Measurements from ENCODE around the gene LMBR1. TPM values are rescaled to one million over a fixed set of nuclear protein-coding genes. Genes with fewer than 3 reads are reported as not detected.
"Not testable (repeated sequence)": the region's sequence is repeated elsewhere in the genome, so short reads cannot be mapped to it uniquely, and the experiment has no call there.

The LMBR1 gene
- total RNA-seq, 5 donors from 2014 or later (not counting 1 experiment from before 2014, with no cell fraction given), result 79.1 to 94.8 (median 83.8) TPM

DNA sequence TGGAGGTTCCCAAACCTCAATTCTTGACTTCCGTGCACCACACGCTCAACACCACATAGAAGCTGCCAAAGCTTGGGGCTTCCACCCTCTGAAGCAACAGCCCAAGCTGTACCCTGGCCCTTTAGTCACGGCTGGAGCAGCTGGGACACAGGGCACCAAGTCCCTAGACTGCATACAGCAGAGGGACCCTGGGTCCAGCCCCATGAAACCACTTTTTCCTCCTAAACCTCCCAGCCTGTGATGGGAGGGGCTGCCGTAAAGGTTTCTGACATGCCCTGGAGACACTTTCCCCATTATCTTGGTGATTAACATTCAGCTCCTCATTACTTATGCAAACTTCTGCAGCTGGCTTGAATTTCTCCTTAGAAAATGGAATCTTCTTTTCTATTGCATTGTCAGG, 194.5 kb downstream of the LMBR1 start:
- ATAC-seq (replicated peaks in 1 of 4); CTCF ChIA-PET; H3K36me3 ChIP-seq (ENCODE audit: control insufficient read depth in 2 of 2, extremely low read depth in 1 of 2, insufficient read depth in 1 of 2, low read length in 1 of 2); H3K27ac ChIP-seq (ENCODE audit: low read length); H3K4me3 Mint-ChIP-seq; H3K27ac Mint-ChIP-seq; DNase-seq; H3K27me3 Mint-ChIP-seq; POLR2A ChIA-PET; H3K4me1 ChIP-seq (ENCODE audit: control insufficient read depth in 1 of 2, extremely low read depth in 1 of 2, insufficient read depth in 2 of 2, low read length in 2 of 2); H3K27me3 ChIP-seq (replicated peaks in 1 of 2; ENCODE audit: control insufficient read depth in 2 of 2, extremely low read depth in 1 of 2, insufficient read depth in 2 of 2, low read length in 1 of 2); H3K4me1 Mint-ChIP-seq; H3K4me3 ChIP-seq (ENCODE audit: control insufficient read depth in 1 of 2, extremely low read depth in 1 of 2, low read length in 1 of 2); H3K9me3 ChIP-seq: not testable (repeated sequence)
- Mint-ChIP-seq H3K36me3 (peaks cover 72% of the 10 kb centered on the region), H3K9me3 (peaks cover 10 to 44% (median 31%) of the 10 kb centered on the region in 3 donors)
- 96% methylated on average over 3 of the region's 4 CpGs for WGBS (ENCODE audit: insufficient coverage)

DNA sequence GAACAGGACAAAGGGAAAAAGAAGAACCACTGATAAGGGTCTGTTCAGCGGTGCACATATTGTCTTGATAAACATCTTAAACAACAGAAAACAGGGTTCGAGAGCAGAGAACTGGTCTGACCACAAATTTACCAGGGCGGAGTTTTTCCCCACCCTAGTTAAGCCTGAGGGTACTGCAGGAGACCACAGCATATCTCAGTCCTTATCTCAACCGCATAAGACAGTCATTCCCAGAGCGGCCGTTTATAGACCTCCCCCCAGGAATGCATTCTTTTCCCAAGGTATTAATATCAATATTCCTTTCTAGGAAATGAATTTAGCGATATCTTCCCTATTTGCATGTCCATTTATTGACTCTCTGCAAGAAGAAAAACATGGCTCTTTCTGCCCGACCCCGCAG, 195.7 kb downstream of the LMBR1 start:
- ATAC-seq (replicated peaks in 1 of 4); H3K4me3 ChIP-seq (ENCODE audit: control insufficient read depth in 1 of 2, extremely low read depth in 1 of 2, low read length in 1 of 2); H3K27me3 Mint-ChIP-seq; H3K9me3 ChIP-seq; H3K4me1 ChIP-seq (ENCODE audit: control insufficient read depth in 1 of 2, extremely low read depth in 1 of 2, insufficient read depth in 2 of 2, low read length in 2 of 2); DNase-seq; CTCF ChIA-PET; POLR2A ChIA-PET; H3K27ac ChIP-seq (ENCODE audit: low read length); H3K27ac Mint-ChIP-seq; H3K4me3 Mint-ChIP-seq; H3K27me3 ChIP-seq (replicated peaks in 1 of 2; ENCODE audit: control insufficient read depth in 2 of 2, extremely low read depth in 1 of 2, insufficient read depth in 2 of 2, low read length in 1 of 2); H3K36me3 ChIP-seq (ENCODE audit: control insufficient read depth in 2 of 2, extremely low read depth in 1 of 2, insufficient read depth in 1 of 2, low read length in 1 of 2): not testable (repeated sequence)
- Mint-ChIP-seq H3K4me1 (peaks cover 0 to 15% (median 0%) of the 10 kb centered on the region in 3 donors), H3K9me3 (peaks cover 17 to 39% (median 27%) of the 10 kb centered on the region in 3 donors), H3K36me3 (peaks cover 70% of the 10 kb centered on the region)
- WGBS (ENCODE audit: insufficient coverage), result 95% methylated on average over 7 of the region's 9 CpGs

DNA sequence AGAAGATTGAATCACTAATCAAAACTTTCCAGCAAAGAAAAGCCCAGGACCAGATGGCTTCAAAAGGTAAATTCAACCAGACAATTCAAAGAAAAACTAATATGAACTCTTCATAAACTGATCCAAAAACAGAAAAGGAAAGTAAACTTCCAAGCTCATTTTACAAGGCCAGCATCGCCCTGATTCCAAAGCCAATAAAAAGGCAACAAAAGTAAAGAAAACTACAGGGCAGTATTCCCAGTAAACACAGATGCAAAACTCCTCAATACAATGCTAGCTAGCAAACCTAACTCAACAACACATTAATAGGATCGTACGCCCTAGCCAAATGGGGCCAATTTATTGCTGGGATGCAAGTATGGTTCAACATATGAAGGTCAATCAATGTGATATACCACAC, 199.4 kb downstream of the LMBR1 start:
- Mint-ChIP-seq H3K27ac (no peak overlapping the region), H3K4me3 (no peak overlapping the region), H3K27me3 (no peaks in the 10 kb centered on the region), H3K4me1 (peaks cover 0 to 16% (median 0%) of the 10 kb centered on the region in 3 donors), H3K36me3 (peaks cover 51% of the 10 kb centered on the region), H3K9me3 (peaks cover 7 to 24% (median 23%) of the 10 kb centered on the region in 3 donors)
- Histone ChIP-seq H3K9me3 (no peaks in the 10 kb centered on the region), H3K27ac (ENCODE audit: low read length) (no peak overlapping the region), H3K27me3 (replicated peaks in 1 of 2; ENCODE audit: control insufficient read depth in 2 of 2, extremely low read depth in 1 of 2, insufficient read depth in 2 of 2, low read length in 1 of 2) (no peaks in the 10 kb centered on the region), H3K4me3 (ENCODE audit: control insufficient read depth in 1 of 2, extremely low read depth in 1 of 2, low read length in 1 of 2) (no peak overlapping the region), H3K4me1 (ENCODE audit: control insufficient read depth in 1 of 2, extremely low read depth in 1 of 2, insufficient read depth in 2 of 2, low read length in 2 of 2) (no peaks in the 10 kb centered on the region), H3K36me3 (ENCODE audit: control insufficient read depth in 2 of 2, extremely low read depth in 1 of 2, insufficient read depth in 1 of 2, low read length in 1 of 2) (no peaks in the 10 kb centered on the region)
- ATAC-seq (replicated peaks in 1 of 4), result no peak
- ChIA-PET POLR2A (no interaction called here), CTCF (no interaction called here)
- WGBS (ENCODE audit: insufficient coverage), result no CpG with 5 or more reads among the region's 3 CpGs
- no peak for DNase-seq

DNA sequence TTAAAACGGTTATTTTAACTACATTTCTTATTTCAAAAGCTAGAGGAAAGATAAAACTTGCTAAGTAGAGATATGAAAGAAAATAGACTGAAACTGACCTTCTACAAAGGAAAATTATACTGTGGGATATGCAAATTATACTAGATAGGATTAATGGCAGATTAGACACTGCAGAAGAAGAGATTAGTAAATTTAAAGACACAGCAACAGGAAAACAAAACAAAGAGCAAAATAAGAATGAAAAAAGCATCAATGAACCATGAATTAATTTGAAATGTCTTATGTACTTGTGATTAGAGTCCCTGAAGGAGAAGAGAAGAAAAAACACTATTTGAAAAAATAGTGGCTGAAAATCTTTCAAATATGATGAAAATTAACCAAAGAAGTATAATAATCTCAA, 200.1 kb downstream of the LMBR1 start:
- Histone ChIP-seq H3K27ac (ENCODE audit: low read length) (no peak overlapping the region), H3K4me1 (ENCODE audit: control insufficient read depth in 1 of 2, extremely low read depth in 1 of 2, insufficient read depth in 2 of 2, low read length in 2 of 2) (no peaks in the 10 kb centered on the region), H3K36me3 (ENCODE audit: control insufficient read depth in 2 of 2, extremely low read depth in 1 of 2, insufficient read depth in 1 of 2, low read length in 1 of 2) (no peaks in the 10 kb centered on the region), H3K27me3 (replicated peaks in 1 of 2; ENCODE audit: control insufficient read depth in 2 of 2, extremely low read depth in 1 of 2, insufficient read depth in 2 of 2, low read length in 1 of 2) (no peaks in the 10 kb centered on the region), H3K4me3 (ENCODE audit: control insufficient read depth in 1 of 2, extremely low read depth in 1 of 2, low read length in 1 of 2) (no peak overlapping the region), H3K9me3 (no peaks in the 10 kb centered on the region)
- H3K36me3 Mint-ChIP-seq, result peaks cover 46% of the 10 kb centered on the region
- CTCF ChIA-PET, result no interaction called here
- H3K4me3 Mint-ChIP-seq, result no peak overlapping the region
- DNase-seq, result no peak
- H3K27me3 Mint-ChIP-seq, result no peaks in the 10 kb centered on the region
- peaks cover 7 to 21% (median 18%) of the 10 kb centered on the region in 3 donors for H3K9me3 Mint-ChIP-seq
- POLR2A ChIA-PET, result no interaction called here
- H3K27ac Mint-ChIP-seq, result no peak overlapping the region
- peaks cover 0 to 16% (median 0%) of the 10 kb centered on the region in 3 donors for H3K4me1 Mint-ChIP-seq
- ATAC-seq (replicated peaks in 1 of 4), result no peak
- WGBS (ENCODE audit: insufficient coverage), result no CpG with 5 or more reads among the region's 1 CpG

DNA sequence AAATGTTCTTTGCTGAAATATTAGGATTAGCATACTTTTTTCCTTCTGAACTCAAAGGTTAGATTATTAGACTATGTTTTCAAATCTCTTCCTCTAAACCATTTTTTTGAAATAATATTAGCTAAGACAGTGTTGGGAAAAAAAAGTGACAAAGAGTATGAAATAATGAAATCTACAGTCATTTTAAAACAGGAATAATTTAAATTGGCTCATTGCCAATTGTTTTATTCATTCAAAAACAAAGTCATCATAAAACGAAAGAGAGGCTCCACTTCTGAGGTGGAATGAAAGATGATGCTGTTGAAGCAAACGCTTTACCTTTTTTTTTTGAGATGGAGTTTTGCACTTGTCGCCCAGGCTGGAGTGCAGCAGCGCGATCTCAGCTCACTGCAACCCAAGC, 201.2 kb downstream of the LMBR1 start:
- no peaks in the 10 kb centered on the region for H3K27me3 ChIP-seq (replicated peaks in 1 of 2; ENCODE audit: control insufficient read depth in 2 of 2, extremely low read depth in 1 of 2, insufficient read depth in 2 of 2, low read length in 1 of 2)
- no peaks in the 10 kb centered on the region for H3K4me1 ChIP-seq (ENCODE audit: control insufficient read depth in 1 of 2, extremely low read depth in 1 of 2, insufficient read depth in 2 of 2, low read length in 2 of 2)
- no peaks in the 10 kb centered on the region for H3K9me3 ChIP-seq
- no peak overlapping the region for H3K4me3 Mint-ChIP-seq
- H3K36me3 ChIP-seq (ENCODE audit: control insufficient read depth in 2 of 2, extremely low read depth in 1 of 2, insufficient read depth in 1 of 2, low read length in 1 of 2), result no peaks in the 10 kb centered on the region
- H3K4me3 ChIP-seq (ENCODE audit: control insufficient read depth in 1 of 2, extremely low read depth in 1 of 2, low read length in 1 of 2), result no peak overlapping the region
- WGBS (ENCODE audit: insufficient coverage), result 96% methylated on average over 4 of the region's 5 CpGs
- no peak overlapping the region for H3K27ac Mint-ChIP-seq
- H3K9me3 Mint-ChIP-seq, result peaks cover 7 to 12% (median 11%) of the 10 kb centered on the region in 3 donors
- peaks cover 0 to 16% (median 0%) of the 10 kb centered on the region in 3 donors for H3K4me1 Mint-ChIP-seq
- no peak overlapping the region for H3K27ac ChIP-seq (ENCODE audit: low read length)
- peaks cover 41% of the 10 kb centered on the region for H3K36me3 Mint-ChIP-seq
- ATAC-seq (replicated peaks in 1 of 4) (no peak), DNase-seq (no peak)
- ChIA-PET POLR2A (no interaction called here), CTCF (no interaction called here)
- H3K27me3 Mint-ChIP-seq, result no peaks in the 10 kb centered on the region

DNA sequence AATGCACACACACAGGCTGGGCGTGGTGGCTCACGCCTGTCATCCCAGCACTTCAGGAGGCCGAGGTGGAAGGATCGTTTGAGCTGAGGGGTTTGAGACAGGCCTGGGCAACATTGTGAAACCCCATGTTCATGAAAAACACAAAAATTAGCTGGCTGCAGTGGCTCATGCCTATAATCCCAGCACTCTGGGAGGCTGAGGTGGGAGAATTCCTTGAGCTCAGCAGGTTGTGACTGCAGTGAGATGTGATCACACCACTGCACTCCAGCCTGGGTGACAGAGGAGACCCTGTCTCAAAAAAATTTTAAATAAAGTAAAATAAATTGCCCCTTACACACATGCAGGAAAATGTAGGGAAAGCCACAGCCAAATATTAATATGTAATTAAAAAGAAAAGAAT, 208.3 kb downstream of the LMBR1 start:
- Mint-ChIP-seq H3K27ac (no peak overlapping the region), H3K9me3 (no peaks in the 10 kb centered on the region), H3K4me3 (no peak overlapping the region), H3K27me3 (no peaks in the 10 kb centered on the region), H3K4me1 (no peaks in the 10 kb centered on the region), H3K36me3 (peaks cover 37% of the 10 kb centered on the region)
- ChIA-PET CTCF (no interaction called here), POLR2A (no interaction called here)
- Histone ChIP-seq H3K36me3 (ENCODE audit: control insufficient read depth in 2 of 2, extremely low read depth in 1 of 2, insufficient read depth in 1 of 2, low read length in 1 of 2) (peaks cover 4 to 21% of the 10 kb centered on the region in 2 donors), H3K27me3 (replicated peaks in 1 of 2; ENCODE audit: control insufficient read depth in 2 of 2, extremely low read depth in 1 of 2, insufficient read depth in 2 of 2, low read length in 1 of 2) (no peaks in the 10 kb centered on the region), H3K4me1 (ENCODE audit: control insufficient read depth in 1 of 2, extremely low read depth in 1 of 2, insufficient read depth in 2 of 2, low read length in 2 of 2) (no peaks in the 10 kb centered on the region), H3K4me3 (ENCODE audit: control insufficient read depth in 1 of 2, extremely low read depth in 1 of 2, low read length in 1 of 2) (no peak overlapping the region), H3K27ac (ENCODE audit: low read length) (no peak overlapping the region), H3K9me3 (no peaks in the 10 kb centered on the region)
- ATAC-seq (replicated peaks in 1 of 4) (no peak), DNase-seq (no peak)
- WGBS (ENCODE audit: insufficient coverage), result 100% methylated on average over 4 of the region's 4 CpGs

DNA sequence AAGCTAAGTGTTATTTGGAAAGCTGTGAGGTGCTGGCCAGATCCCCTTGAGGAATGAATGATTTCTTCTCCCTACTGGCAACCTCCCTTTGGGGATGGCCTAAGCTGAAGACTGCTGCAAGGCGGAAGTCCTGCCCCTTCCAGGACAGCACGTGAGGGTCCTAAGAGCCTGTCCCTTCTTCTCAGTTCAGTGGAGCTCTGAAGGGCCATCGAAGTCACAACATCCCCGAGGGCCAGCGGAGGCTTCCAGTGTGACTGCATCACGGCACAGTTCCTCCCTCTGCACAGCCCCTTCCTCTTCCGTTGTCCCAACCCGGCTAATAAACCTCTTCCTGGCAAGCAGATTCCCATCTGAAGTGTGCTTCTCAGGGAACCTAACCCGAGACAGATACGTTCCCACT, 208.7 kb downstream of the LMBR1 start:
- no peaks in the 10 kb centered on the region for H3K9me3 ChIP-seq
- no peaks in the 10 kb centered on the region for H3K27me3 ChIP-seq (replicated peaks in 1 of 2; ENCODE audit: control insufficient read depth in 2 of 2, extremely low read depth in 1 of 2, insufficient read depth in 2 of 2, low read length in 1 of 2)
- ChIA-PET CTCF (no interaction called here), POLR2A (interaction anchor here in 1 of 2 donors (0.6 kb wide), 1 partner anchor 646 kb away, joined by 8 read pairs; no protein-coding TSS in a partner anchor)
- peaks cover 4 to 21% of the 10 kb centered on the region in 2 donors for H3K36me3 ChIP-seq (ENCODE audit: control insufficient read depth in 2 of 2, extremely low read depth in 1 of 2, insufficient read depth in 1 of 2, low read length in 1 of 2)
- H3K4me1 ChIP-seq (ENCODE audit: control insufficient read depth in 1 of 2, extremely low read depth in 1 of 2, insufficient read depth in 2 of 2, low read length in 2 of 2), result no peaks in the 10 kb centered on the region
- H3K27ac ChIP-seq (ENCODE audit: low read length), result no peak overlapping the region
- Mint-ChIP-seq H3K27me3 (no peaks in the 10 kb centered on the region), H3K36me3 (peaks cover 41% of the 10 kb centered on the region), H3K9me3 (no peaks in the 10 kb centered on the region), H3K4me1 (no peaks in the 10 kb centered on the region), H3K4me3 (no peak overlapping the region), H3K27ac (no peak overlapping the region)
- WGBS (ENCODE audit: insufficient coverage), result 95% methylated on average over 10 of the region's 10 CpGs
- H3K4me3 ChIP-seq (ENCODE audit: control insufficient read depth in 1 of 2, extremely low read depth in 1 of 2, low read length in 1 of 2), result no peak overlapping the region
- ATAC-seq (replicated peaks in 1 of 4) (no peak), DNase-seq (no peak)

All from T-cell (primary cell).